Keratinocyte (primary cell): ENCODE measurements around the gene TANC2.

Experiments used
- CTCF ChIP-seq, 3 experiments: IDR thresholded peaks in 1 of 3; conservative IDR thresholded peaks in 1 of 3; optimal IDR thresholded peaks in 1 of 3; 2 replicates in 2 of 3; 3 replicates in 1 of 3; pipeline versions ENCODE3 to v1.5.1; 2011; ENCODE audit warnings: low read length in 3 of 3, mild to moderate bottlenecking in 3 of 3, moderate library complexity in 2 of 3, control low read depth in 1 of 3, inconsistent platforms in 1 of 3; ENCODE audit not compliant: insufficient read depth in 2 of 3; ENCODE audit errors: extremely low read depth in 1 of 3
- EZH2 ChIP-seq: IDR thresholded peaks from one replicate; pipeline ENCODE4 v1.6.1; 2012; ENCODE audit warnings: inconsistent platforms, mild to moderate bottlenecking, low read length, moderate library complexity

GRCh38 chr17:62964506-62964905 lies 1.5 kb upstream of the TANC2 start:
- TF ChIP-seq CTCF (optimal IDR thresholded peaks at IDR 0.05 in 1 of 3, IDR thresholded peaks at IDR 0.05 in 1 of 3, conservative IDR thresholded peaks at IDR 0.05 in 1 of 3; ENCODE audit: extremely low read depth in 1 of 3, insufficient read depth in 2 of 3, low read length in 3 of 3) (no peak), EZH2 (no peak)
